ENCODE data around the gene SETD5. TPM values are rescaled to one million over a fixed set of nuclear protein-coding genes. Genes with fewer than 3 reads are reported as not detected.

Gene SETD5
- total and polyA plus RNA-seq, 2 experiments from 2014 or later, result 143 to 172 TPM

DNA sequence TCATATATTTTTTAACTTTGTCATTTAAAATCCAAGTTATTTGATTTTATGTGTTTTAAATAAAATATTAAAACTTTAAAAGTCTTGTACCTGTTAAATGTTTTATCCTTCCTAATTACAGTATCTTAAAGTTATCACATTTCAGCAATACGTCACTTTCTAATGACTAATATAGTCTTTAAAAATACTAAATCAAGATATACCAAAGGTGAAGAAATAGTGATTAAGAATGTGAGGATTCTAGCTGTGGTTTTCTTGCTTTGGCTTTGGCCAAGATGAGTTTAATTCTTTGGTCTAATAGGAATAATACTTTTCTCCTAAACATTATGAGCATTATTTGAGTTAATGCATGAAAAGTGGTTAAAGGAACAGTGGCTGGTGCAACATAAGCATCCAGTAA lies 13.9 kb downstream of the SETD5 start:
- Mint-ChIP-seq H3K27me3 (ENCODE audit: insufficient read depth, low read depth, poor library complexity) (peaks cover 10% of the 10 kb centered on the region), H3K36me3 (ENCODE audit: low read depth) (peaks cover 26% of the 10 kb centered on the region; the same call in 2 of the 3 replicates), H3K4me3 (no peak overlapping the region), H3K9me3 (no peaks in the 10 kb centered on the region), H3K4me1 (peaks cover 46% of the 10 kb centered on the region), H3K27ac (no peak overlapping the region)
- ATAC-seq (no peak), DNase-seq (ENCODE audit: low spot score) (no peak)
- H2AFZ ChIP-seq, result no peak overlapping the region
- H3K4me1 ChIP-seq (ENCODE audit: insufficient read depth), result peaks cover 11% of the 10 kb centered on the region
- no peaks in the 10 kb centered on the region for H3K36me3 ChIP-seq (ENCODE audit: insufficient read depth)
- H3K4me2 ChIP-seq, result no peak overlapping the region
- peaks cover 100% of the 10 kb centered on the region for H3K79me2 ChIP-seq (replicated peaks; ENCODE audit: insufficient read depth)
- peaks cover 59% of the 10 kb centered on the region for H4K20me1 ChIP-seq (replicated peaks; ENCODE audit: insufficient read depth)
- H3K4me3 ChIP-seq, result no peak overlapping the region
- TF ChIP-seq CREB1 (CRISPR knock-in tag; IDR thresholded peaks at IDR 0.05; ENCODE audit: low read depth) (no peak), ZNF114 (CRISPR knock-in tag; IDR thresholded peaks at IDR 0.05) (no peak), NANOG (IDR thresholded peaks at IDR 0.05; ENCODE audit: borderline replicate concordance) (no peak), REST (IDR thresholded peaks at IDR 0.05; ENCODE audit: unreplicated experiment) (no peak), POLR2AphosphoS5 (IDR thresholded peaks at IDR 0.05; ENCODE audit: low read depth) (no peak)
- no peaks in the 10 kb centered on the region for H3F3A ChIP-seq (replicated peaks; ENCODE audit: low read depth)
- no peaks in the 10 kb centered on the region for H3K27me3 ChIP-seq (ENCODE audit: insufficient read depth)
- no peaks in the 10 kb centered on the region for H3K9me2 ChIP-seq (ENCODE audit: insufficient read depth)
- no peak overlapping the region for H3K27ac ChIP-seq (ENCODE audit: low read depth)

GRCh38 chr3:9412293-9412692 lies 14.9 kb downstream of the SETD5 start:
- peaks cover 61% of the 10 kb centered on the region for H4K20me1 ChIP-seq (replicated peaks; ENCODE audit: insufficient read depth)
- TF ChIP-seq CREB1 (CRISPR knock-in tag; IDR thresholded peaks at IDR 0.05; ENCODE audit: low read depth), result no peak
- TF ChIP-seq POLR2AphosphoS5 (IDR thresholded peaks at IDR 0.05; ENCODE audit: low read depth), result no peak
- TF ChIP-seq STAT1 (IDR thresholded peaks at IDR 0.05; ENCODE audit: unreplicated experiment), result no peak
- no peak for TF ChIP-seq EZH2 (IDR thresholded peaks at IDR 0.05; ENCODE audit: low read depth, unreplicated experiment)
- TF ChIP-seq ZNF462 (CRISPR knock-in tag; IDR thresholded peaks at IDR 0.05), result no peak
- TF ChIP-seq ZNF331 (CRISPR knock-in tag; IDR thresholded peaks at IDR 0.05; ENCODE audit: low read depth), result no peak
- TF ChIP-seq, protein P1, sequence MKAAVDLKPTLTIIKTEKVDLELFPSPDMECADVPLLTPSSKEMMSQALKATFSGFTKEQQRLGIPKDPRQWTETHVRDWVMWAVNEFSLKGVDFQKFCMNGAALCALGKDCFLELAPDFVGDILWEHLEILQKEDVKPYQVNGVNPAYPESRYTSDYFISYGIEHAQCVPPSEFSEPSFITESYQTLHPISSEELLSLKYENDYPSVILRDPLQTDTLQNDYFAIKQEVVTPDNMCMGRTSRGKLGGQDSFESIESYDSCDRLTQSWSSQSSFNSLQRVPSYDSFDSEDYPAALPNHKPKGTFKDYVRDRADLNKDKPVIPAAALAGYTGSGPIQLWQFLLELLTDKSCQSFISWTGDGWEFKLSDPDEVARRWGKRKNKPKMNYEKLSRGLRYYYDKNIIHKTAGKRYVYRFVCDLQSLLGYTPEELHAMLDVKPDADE (IDR thresholded peaks at IDR 0.05), result no peak

More at GRCh38 chr3:9412293-9412692, 14.9 kb downstream of the SETD5 start:
- Mint-ChIP-seq H3K4me1 (peaks cover 47% of the 10 kb centered on the region), H3K27ac (no peak overlapping the region), H3K9me3 (no peaks in the 10 kb centered on the region), H3K4me3 (no peak overlapping the region), H3K27me3 (ENCODE audit: insufficient read depth, low read depth, poor library complexity) (peaks cover 7% of the 10 kb centered on the region), H3K36me3 (ENCODE audit: low read depth) (peaks cover 18% of the 10 kb centered on the region; the same call in 2 of the 3 replicates)
- peak overlapping the region; percentile 74 for H3K27ac ChIP-seq (ENCODE audit: low read depth)
- no peak overlapping the region for H3K4me2 ChIP-seq
- H3K9me2 ChIP-seq (ENCODE audit: insufficient read depth), result no peaks in the 10 kb centered on the region
- H3K27me3 ChIP-seq (ENCODE audit: insufficient read depth), result no peaks in the 10 kb centered on the region
- no peaks in the 10 kb centered on the region for H3F3A ChIP-seq (replicated peaks; ENCODE audit: low read depth)
- no peak overlapping the region for H2AFZ ChIP-seq
- DNase-seq (ENCODE audit: low spot score) (no peak), ATAC-seq (no peak)
- H3K36me3 ChIP-seq (ENCODE audit: insufficient read depth), result no peaks in the 10 kb centered on the region
- H3K4me3 ChIP-seq, result no peak overlapping the region
- peaks cover 100% of the 10 kb centered on the region for H3K79me2 ChIP-seq (replicated peaks; ENCODE audit: insufficient read depth)
- peaks cover 11% of the 10 kb centered on the region for H3K4me1 ChIP-seq (ENCODE audit: insufficient read depth)

All from GM23338 (cell line).